Left lobe of liver (tissue), 2 donors: ENCODE results near the gene TSPAN1. TPM values are rescaled to one million over a fixed set of nuclear protein-coding genes. Genes with fewer than 3 reads are reported as not detected.

ENCODE experiments used
- ATAC-seq: fragments of 200-7000 bp; cut with Tn5 transposase; one replicate; pipeline ENCODE4 v1.9.1; 2020; ENCODE audit warnings: mild to moderate bottlenecking, moderate library complexity
- DNase-seq: peaks from one replicate; pipeline ENCODE4 v3.0.0-alpha.2; 2020; ENCODE audit warnings: low spot score
- total RNA-seq: library from RNA; stranded (reverse); gene quantifications from one replicate; pipeline ENCODE4 v1.2.1, GENCODE V29; 2021
- donor health status: DM: no; HTN: no; CAD: no; lungs with moderate emphysema.
- donor health status: DM: no; HTN: yes; CAD: no.

Gene TSPAN1
- total RNA-seq, 1 donor from 2014 or later: 7.7 TPM

DNA sequence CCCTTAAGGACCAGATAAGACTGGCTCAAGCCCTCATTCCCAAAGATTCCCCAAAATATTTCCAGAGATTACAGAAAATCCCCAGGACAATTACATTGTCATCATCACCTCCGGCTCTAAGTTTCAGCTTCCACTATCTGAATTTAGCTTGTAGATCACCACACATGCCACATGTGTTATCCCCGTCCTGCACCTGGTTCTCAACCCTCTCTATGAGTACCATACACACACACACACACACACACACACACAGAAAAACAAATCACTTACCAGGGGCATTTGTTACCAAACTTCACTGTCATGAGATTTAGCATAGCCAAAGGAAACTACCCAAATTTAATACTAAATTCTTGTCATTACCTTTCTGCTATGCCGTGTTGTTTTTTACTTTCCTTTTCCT, 15.4 kb upstream of the TSPAN1 start:
- DNase-seq (no peak), ATAC-seq (no peak)

DNA sequence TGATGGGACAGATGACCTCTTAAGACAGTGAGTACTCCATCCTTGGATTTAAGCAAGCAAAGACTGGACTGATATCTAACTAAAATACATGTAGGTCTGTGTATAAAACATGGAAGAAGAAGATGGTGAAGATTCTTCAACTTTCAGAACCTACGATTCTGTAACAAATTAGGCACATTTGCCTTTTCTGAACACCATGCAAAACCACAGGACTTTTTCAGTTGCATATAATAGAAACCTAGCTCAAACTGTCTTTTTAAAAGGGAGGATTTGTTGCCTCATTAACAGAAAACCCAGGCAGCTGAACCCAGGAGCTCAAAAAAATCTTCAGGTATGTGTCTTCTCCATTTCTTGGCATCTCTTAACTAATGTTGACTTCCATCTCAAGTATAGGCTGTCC, 14.7 kb upstream of the TSPAN1 start:
- no peak for ATAC-seq
- no peak for DNase-seq

DNA sequence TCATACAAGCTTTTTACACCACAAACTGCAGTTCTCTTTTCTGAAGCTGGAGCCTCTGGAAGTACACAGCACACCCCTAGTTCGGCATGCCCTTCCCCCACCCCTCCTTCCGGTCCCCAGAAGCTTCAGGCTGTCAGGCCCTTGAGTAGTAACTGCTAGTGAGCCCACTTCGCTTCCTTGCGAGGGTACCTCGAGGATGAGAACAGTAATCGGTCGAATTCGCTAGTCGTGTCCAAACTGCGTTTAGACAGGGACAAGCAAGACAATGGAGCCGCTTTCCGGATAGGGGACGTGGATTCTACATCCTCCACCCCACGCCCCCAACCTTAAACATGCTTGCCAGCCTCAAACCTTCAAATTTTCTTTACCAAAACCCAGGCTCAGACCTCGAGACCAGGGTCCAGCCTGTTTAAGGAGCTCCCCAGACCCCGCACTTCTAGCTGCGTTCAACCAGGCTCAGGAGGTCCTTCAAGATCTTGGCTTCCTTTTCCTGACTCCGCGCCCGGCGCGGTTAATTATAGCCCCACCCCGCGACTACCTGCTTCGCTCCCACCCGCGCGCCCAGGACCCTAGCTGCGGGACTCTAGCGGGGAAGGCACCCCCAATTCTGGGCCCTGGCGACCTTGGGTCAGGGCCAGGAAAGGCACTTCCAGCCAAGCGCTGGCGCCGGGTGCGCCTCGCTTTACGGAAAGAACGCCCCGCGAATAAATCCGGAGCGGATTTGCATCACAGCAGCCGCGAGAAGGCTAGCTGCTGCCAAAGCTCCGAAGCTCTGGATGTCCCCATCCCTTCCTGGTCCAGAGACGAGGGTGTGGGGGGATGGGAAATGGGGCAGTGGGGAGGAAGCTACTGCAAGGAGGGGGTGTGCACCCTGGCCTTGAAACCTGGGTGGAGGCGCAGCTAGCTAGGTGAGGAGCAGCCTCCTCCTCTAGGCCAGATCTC, 8.1 kb upstream of the TSPAN1 start:
- DNase-seq: no peak
- peak; percentile 57 for ATAC-seq

DNA sequence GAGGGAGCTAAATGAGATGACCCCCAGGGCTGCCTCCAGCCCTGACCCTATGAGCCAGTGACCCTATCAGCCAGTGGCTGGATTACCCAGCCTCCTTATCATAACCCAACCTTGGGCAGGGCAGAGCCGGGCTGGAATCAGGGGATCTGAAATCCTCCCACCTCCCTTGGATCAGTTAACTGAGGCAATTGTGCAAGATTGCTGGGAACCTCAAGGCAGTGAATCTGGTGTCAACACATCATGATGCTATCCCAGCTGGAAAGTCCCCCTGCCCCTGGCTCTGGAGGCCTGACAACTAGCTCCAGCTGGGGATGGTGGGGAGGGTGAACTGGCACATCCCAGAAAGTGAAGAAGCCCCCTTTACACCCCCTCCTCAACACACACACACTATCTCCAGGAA, 6.4 kb upstream of the TSPAN1 start:
- ATAC-seq (no peak), DNase-seq (no peak)

DNA sequence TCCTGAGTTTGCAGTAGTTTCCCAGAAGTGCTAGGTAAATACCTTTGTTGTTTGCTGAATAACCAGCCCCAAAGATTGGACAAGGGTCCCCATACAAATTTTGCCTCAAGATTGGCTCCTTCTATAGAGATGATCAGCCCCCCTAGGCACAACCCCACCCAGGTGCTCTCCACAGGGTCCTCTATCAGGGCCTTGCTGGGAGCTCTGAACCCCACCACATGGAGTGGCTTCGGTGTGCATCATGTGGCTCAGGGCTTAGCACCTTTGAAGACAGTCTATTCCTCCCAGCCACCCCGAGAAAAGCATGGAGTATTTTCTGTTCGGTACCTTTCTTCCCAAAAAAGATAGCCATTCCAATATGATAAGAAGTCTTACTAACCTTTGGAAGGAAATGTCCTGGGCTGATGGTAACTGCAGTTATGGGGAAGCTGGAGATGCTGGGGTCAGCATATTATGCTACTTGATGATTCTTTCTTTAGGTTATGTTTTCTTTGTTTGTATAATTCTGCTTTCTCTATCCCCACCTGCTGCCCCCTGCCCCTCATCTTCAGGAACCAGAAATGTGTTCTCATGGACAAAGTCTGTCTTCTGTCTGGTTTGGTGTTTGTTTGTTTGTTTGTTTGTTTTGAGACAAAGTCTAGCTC, 5.0 kb upstream of the TSPAN1 start:
- ATAC-seq: no peak
- no peak for DNase-seq

DNA sequence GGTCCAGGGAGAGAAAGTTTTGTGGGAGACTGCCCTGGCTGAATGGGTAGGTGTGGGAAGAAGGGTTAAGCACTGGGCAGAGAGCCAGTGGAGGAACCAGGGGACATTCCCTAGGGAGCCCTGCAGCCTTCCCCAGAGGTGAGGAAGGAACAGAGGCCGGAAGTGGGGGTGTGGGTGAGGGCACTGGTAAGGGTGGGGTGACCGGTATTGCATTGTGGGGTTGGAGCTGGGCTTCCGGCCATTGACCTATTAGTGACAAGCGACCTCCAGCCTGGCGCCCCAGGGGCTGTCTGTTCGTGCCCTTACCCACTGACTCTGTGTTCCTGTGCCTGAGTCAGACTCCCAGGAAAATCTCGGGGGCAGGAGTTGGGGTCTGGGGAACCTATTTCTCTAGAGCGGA, 3.5 kb upstream of the TSPAN1 start:
- DNase-seq (no peak), ATAC-seq (peak; percentile 7)

DNA sequence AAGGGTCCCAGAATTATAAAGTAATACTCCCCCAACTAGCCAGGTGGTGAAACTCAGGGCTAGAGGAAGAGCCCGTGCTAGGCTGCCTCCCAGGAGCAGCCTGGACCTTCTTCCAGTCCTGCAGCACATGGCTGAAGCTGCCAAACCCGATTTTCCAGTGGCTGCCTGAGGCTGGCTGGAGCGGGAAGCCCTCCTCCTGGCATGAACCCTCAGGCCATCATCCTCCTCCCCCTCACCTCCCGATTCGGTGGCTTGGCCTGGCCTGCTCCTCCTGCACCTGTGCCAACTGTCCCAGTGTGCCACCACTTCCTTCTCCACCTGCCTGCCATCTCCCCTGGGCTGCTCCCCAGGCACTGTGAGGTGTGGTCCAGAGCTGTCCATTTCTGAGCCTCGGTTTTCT, 3.0 kb upstream of the TSPAN1 start:
- no peak for DNase-seq
- no peak for ATAC-seq

DNA sequence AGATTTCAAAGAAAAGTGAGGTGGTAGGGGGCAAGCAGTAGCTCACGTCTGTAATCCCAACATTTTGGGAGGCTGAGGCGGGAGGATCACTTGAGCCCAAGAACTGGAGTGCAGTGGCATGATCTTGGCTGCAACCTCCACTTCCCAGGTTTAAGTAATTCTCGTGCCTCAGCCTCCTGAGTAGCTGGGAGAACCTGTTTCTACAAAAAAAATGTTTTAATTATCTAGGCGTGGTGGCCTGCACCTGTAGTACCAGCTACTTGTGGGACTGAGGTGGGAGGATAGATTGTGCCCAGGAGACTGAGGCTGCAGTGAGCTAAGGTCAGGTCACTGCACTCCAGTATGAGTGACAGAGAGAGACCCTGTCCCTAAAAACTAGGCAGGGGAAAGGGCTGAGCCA, 2.6 kb upstream of the TSPAN1 start:
- no peak for ATAC-seq
- DNase-seq: no peak

DNA sequence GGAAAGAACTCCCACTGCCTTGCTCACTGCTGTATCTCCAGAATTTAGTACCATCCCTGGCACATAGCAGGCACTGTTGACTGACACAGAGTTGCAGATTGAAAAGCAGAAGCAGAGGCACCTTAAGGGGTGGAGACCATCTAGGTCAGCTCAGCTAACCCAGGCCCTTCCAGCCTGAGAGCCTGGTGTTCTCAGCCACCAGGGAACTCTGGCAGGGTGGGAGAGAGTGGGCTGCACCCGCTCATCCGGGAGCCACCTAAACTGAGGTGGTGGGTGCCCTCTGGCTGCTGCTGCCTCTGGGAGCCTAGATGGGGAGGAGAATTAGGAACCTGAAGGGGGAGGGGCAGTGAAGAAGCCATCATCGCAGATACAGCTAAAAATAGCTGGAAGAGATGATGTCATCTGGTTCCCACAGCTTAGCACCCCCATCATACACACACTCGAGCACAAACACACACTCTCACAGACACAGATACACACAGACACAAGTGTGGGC, 1.5 kb upstream of the TSPAN1 start:
- ATAC-seq: peak; percentile 13
- no peak for DNase-seq

DNA sequence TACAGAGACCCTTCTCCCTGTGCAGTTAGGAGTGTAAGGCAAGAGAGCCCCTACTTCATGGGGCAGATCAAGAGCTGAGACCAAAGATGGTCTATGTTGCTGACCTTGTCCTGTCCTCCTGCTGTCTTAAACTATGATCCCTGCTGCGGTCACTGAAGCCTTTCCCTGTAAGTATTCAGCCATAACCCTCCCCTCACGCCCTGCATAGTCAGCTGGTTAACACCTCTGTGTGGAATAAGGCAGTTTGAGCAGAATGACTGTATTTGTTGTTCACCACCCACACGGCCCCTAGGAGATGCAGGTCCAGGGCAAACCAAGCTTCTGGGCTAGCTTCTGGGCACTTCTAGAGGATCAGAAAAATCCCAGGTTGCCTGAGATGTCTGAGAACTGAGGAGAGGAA, 356 bp downstream of the TSPAN1 start:
- ATAC-seq: no peak
- DNase-seq: no peak

DNA sequence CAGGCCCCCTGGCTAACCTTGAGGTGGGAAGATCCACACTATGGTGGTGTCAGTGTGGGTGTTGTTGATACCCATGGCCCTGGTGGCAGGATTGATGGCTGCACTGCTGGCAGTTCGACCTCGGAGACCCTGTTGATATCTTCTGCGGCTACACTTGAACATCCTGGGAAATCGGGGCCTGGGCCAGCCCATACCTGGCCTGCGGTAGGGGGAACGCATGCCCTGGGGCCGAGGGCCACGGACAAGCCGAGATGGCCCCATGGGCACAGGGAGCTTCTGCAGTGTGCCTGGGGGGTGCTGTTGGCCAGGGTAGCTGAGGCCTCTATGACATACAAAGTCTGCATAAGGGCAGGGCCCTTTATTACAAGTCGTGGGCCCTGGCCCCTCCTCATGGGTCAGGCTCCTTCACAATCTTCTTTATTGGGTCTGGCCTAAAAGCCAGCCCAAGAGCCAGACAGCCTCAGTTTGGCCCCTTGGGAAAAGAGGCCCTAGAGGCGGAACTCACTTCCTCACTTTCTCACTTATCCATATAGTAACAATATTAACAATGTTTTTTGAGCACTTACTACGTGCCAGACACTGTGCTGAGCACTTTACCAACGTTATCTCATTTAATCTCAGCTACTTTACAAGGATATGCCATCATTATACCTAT, 1.5 kb downstream of the TSPAN1 start, which contains the start of gene P3R3URF:
Gene P3R3URF (minus strand): TSS at position 278 of the 655 bp plus-strand sequence. CDS start 17 bp downstream, at position 261.
- ATAC-seq: no peak
- no peak for DNase-seq

DNA sequence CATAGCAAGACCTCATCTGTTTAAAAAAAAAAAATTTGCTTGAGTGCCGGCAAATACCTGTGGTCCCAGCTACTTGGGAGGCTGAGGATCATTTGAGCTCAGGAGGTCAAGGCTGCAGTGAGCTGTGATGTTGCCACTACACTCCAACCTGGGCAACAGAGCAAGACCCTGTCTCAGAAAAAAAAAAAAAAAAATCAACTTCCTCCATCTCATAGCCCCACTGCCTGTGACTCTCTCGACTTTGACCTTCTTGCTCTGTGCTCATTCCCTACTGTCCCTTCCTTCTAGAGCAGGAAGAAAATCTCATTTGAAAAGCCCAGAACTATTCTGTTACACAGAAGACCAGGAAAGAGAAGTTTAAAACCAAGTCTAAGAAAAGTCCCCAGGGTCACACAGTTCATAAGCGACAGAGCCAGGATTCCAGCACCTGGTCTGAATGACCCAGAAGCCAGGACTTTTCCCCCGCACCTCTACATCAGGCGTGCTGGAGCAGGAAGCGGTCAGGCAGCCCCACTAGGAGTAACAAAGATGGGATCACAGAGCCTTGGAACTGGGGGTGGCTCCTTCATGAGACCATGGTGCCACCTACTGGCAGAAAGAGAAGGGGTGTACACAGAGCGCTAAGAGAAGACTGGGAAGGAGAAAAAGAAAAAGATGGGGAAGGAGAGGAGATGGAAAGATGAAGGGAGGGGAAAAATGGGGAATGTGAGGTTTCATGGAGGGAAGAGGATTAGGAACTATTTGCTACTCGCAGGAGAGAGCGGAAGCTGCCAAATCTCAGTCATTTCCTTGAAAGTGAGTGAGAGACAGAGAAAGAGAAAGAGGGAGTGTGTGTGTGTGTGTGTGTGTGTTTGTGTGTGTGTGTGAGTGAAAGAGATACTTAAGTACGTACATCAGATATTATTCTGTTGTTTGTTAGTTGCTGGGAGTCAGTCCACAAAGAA, 4.5 kb downstream of the TSPAN1 start:
- ATAC-seq (peak; percentile 75), DNase-seq (peak; percentile 73)

DNA sequence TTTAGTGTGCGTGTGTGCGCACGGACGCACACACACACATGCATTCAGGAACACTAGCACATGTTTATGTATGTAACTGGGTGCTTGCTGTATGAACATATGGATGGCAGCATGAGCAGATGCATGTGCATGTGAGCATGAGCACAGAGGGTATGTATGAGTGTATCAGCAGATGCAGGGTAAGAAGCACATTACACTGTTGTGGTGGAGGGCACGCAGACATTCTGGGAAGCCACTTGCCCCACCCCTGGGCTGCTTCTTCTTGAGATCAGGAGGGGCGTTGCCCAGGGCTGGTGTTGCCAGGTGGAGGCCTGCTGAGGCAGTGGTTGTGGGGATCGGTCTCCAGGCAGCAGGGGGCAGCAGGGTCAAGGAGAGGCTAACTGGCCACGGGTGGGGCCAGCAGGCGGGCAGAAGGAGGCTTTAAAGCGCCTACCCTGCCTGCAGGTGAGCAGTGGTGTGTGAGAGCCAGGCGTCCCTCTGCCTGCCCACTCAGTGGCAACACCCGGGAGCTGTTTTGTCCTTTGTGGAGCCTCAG, 5.3 kb downstream of the TSPAN1 start:
- DNase-seq: no peak
- ATAC-seq: peak; percentile 16

DNA sequence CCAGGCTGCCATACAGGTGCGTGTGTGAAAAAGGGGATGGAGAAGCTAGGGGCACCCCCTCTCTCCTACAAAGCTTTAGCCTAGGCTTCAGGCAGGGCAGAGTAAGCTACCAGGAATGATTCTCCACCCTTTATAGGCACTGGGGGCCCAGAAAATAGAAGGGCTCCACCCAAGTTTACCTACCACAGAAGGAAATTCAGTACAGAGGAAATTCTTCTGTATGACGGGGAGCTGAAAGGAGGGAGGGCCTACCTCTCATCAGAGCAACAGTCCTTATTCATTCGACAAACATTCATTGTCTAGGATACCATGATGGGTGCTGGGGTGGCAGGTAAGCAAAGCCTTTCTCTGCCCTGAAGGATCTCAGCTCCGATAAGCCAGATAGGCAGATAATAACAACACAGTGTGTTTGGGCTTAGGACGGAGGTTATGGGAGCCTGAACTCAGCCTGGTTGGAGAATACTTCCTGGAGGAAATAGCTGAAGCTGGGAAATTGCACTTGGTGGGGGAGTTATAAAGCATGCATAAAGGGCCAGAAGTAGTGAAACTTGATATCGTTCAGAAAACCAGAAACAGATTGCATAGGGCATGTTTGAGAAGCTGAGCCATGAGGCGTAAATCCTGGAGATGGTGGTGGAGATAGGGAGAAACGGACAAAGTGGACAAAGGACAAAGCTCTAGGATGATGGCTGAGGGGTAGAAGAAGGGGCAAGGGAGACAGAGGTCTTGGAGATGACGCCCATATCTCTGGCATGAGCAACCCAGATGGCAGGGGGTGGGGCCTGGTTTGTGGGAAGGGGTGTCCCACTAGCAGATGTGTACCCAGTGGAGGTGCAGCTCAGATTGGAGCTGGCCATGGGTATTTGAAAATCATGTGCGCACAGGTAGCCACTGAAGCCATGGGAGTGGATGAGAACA, 6.7 kb downstream of the TSPAN1 start:
- no peak for DNase-seq

DNA sequence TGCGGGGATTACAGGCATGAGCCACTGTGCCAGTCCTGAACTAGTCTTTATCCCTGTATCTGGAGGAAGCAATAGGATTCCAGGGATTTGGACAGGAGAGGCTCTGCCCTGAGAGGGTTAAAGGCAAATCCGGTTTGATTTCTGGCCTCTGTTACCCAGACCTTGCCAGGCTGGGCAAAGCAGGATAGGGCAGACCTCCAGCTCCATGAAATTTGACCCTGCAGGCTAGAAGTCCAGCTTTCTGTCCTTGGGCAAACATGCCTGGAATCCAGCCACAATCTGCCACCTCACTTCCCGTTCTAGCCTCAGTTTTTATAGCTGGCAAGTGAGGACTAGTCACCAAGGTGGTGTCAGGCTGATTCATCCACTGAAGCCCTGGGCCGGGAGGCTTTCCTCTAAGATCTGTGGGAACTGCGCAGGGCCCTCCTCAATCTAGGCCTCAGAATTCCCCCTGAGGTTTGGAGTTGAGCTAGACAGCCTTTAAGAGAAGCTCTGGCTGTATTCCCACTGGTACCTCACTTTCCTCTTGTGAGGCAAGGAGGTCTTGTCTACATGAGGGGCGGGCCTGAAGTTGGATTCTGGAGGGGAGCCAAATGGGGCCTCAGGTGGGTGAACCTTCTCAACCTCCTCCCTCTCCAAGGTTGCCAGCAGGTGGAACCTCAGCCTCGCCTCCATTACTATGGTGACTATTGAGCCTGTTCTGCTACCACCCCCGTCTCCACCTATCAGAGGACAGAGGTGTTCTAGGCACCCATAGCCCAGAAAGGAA, 8.4 kb downstream of the TSPAN1 start:
- ATAC-seq: peak; percentile 83
- peak; percentile 96 for DNase-seq

More for the DNA sequence above, 6.7 kb downstream of the TSPAN1 start:
- no peak for ATAC-seq

DNA sequence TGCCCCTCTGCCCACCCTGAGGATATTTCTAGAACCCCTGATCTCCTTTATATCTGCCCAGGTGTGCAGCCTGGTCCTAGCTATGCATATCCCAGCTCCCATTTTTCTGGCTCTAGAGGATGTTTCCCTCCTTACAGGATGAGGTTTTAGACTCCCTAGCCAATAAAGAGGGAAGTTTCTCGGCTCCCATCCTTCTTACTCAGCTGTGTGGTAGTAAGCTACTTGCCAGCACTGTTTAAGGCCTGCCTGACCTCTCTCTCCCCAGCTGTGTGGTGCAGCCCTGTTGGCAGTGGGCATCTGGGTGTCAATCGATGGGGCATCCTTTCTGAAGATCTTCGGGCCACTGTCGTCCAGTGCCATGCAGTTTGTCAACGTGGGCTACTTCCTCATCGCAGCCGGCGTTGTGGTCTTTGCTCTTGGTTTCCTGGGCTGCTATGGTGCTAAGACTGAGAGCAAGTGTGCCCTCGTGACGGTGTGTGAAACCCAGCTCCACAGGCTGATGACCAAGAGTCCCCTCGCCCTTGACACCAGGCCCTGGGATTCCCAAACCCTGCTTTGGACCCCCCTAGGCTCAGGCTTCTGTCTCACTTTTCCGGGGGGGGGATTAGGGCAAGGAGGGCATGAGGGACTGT, 9.2 kb downstream of the TSPAN1 start:
- ATAC-seq (no peak), DNase-seq (no peak)

DNA sequence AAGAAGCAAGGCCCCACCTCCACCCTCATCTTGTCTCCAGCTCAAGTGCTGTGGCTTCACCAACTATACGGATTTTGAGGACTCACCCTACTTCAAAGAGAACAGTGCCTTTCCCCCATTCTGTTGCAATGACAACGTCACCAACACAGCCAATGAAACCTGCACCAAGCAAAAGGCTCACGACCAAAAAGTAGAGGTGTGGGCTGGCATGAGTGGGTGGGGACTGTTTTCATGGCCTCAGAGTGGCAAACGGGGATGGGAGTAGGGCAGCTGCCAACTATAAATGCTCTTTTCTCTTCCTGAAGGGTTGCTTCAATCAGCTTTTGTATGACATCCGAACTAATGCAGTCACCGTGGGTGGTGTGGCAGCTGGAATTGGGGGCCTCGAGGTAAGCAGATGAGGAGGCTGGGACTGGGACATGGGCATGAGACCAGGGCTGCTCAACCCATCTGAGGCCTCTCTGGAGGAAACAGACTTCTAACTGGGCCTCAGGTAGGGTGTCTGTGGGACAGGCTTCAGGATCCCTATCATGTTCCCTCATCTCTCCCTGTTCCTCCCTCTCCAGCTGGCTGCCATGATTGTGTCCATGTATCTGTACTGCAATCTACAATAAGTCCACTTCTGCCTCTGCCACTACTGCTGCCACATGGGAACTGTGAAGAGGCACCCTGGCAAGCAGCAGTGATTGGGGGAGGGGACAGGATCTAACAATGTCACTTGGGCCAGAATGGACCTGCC, 10.2 kb downstream of the TSPAN1 start:
- ATAC-seq: no peak
- DNase-seq: no peak
